Measurements from ENCODE around the gene KNTC1. TPM values are rescaled to one million over a fixed set of nuclear protein-coding genes. Genes with fewer than 3 reads are reported as not detected.

KNTC1 gene
- total RNA-seq, 4 donors from 2014 or later: 13.2 to 18.3 (median 15.0) TPM

DNA sequence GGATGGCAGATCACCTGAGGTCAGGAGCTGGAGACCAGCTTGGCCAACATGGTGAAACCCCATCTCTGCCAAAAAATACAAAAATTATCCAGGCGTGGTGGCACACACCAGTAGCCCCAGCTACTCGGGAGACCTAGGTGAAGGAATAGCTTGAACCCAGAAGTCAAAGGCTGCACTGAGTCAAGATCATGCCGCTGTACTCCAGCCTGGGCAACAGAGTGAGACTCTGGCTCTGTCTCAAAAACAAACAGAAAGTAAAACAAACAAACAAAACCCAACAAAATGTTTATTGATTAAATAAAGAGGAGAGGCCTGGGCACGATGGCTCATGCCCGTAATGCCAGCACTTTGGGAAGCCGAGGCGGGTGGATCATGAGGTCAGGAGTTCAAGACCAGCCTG is 31.8 kb upstream of the KNTC1 start:
- TF ChIP-seq CTCF (IDR thresholded peaks at IDR 0.05; ENCODE audit: low read depth): no peak

DNA sequence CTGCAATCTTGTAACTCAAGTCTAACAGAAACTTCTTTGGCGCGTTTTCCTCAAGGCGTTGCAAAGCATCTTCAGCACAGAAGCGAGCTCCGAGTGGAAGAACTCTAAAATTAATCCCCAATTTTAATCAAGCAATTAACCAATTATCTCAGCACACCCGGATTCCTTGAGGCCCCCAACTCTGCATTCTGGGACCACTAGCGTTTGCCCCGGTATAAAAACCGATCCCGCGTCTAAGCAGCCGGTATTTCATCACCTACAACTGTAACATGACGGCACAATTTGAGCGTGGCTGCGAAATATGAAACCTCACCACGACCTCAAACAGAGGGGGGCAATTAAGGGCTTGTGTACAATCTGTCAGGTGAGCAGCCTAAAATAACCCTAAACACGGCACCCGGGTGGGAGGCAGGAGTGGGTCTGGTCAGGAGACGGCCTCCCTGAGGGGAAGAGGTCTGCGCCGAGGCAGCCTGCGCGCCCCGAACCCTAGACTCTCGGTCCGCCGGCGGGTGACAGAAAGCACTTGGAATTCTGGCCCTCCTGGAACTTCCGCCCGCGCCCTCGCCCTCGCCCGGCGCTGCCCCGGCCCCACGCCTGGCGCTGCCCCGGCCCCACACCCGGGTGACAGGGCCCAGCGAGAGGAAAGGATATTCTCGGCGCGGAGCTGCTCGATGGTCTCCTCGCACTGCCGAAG is 26.9 kb upstream of the KNTC1 start:
- TF ChIP-seq CTCF (IDR thresholded peaks at IDR 0.05; ENCODE audit: low read depth): no peak

- TF ChIP-seq CTCF (IDR thresholded peaks at IDR 0.05; ENCODE audit: low read depth): no peak
Measured at GRCh38 chr12:122500685-122501488, 26.2 kb upstream of the KNTC1 start, which contains the start of gene ZCCHC8. TSS of gene ZCCHC8 (minus strand) at chr12:122500932. CDS start at chr12:122500840, 92 bp downstream.

DNA sequence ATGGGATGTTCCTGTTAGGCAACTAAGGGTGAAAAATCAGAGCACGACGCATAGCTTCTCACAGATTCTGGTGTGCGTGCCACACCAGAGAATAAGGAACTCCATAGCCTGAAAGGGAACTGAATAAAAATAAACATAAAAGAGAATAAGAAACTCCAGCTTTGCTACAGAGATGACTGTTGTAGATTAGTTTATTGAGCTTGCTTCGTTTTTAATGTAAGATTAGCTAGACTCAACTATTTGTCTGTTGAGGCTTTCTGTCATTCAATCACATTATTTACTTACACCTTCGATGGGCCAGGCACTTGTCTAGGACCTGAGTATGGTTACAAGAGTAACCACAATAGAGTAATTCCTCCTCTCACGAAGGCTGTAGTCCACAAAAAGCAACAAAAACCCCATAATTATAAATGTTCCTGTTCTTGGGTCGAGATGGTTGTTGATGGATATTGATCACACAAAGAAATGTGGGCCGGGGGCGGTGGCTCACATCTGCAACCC is 25.5 kb upstream of the KNTC1 start:
- TF ChIP-seq CTCF (IDR thresholded peaks at IDR 0.05; ENCODE audit: low read depth): no peak

GRCh38 chr12:122503147-122503751 is 23.8 kb upstream of the KNTC1 start:
- no peak for TF ChIP-seq CTCF (IDR thresholded peaks at IDR 0.05; ENCODE audit: low read depth)

GRCh38 chr12:122503783-122504590 is 23.1 kb upstream of the KNTC1 start:
- TF ChIP-seq CTCF (IDR thresholded peaks at IDR 0.05; ENCODE audit: low read depth): no peak
